ENCODE data around the gene LILRA6. TPM values are rescaled to one million over a fixed set of nuclear protein-coding genes. Genes with fewer than 3 reads are reported as not detected.

The LILRA6 gene
- total RNA-seq, 1 experiment from 2014 or later = not detected

- H3K9me2 ChIP-seq (ENCODE audit: insufficient read depth) = no peaks in the 10 kb centered on the region
- no peak overlapping the region for H3K4me2 ChIP-seq (ENCODE audit: low read length)
- peaks cover 23% of the 10 kb centered on the region for H3K27me3 ChIP-seq (ENCODE audit: insufficient read depth, low read length)
- intact Hi-C loops (cut with micrococcal nuclease) = no loop called here
- BruUV-seq (replicated peaks) = no TSS peak
- ChIA-PET POLR2A (no interaction called here), CTCF (no interaction called here), RAD21 (ENCODE audit: low non-redundant PET in 1 of 2, low total read pairs in 2 of 2, uncharacterized antibody in 2 of 2, unreplicated experiment in 2 of 2) (no interaction called here)
- no peaks in the 10 kb centered on the region for H3K79me2 ChIP-seq (ENCODE audit: insufficient read depth, low read length)
- no peaks in the 10 kb centered on the region for H3K4me1 ChIP-seq (ENCODE audit: control insufficient read depth in 1 of 2, insufficient read depth in 2 of 2, low read length in 2 of 2)
- DNase-seq (ENCODE audit: low read depth, low spot score) (no peak), ATAC-seq (no peak)
- H2AFZ ChIP-seq (ENCODE audit: low read depth, low read length, poor library complexity, severe bottlenecking) = no peak overlapping the region
- no peak overlapping the region for H3K9ac ChIP-seq (ENCODE audit: low read length)
- H3K4me3 ChIP-seq (replicated peaks in 1 of 2; ENCODE audit: low read depth in 1 of 2, low read length in 2 of 2) = no peak overlapping the region
- H4K20me1 ChIP-seq (ENCODE audit: insufficient read depth) = no peaks in the 10 kb centered on the region
- no peaks in the 10 kb centered on the region for H3K36me3 ChIP-seq (ENCODE audit: control insufficient read depth in 1 of 2, insufficient read depth in 2 of 2, low read length in 2 of 2)
- TF ChIP-seq ZBTB33 (IDR thresholded peaks at IDR 0.05; ENCODE audit: extremely low read depth, insufficient replicate concordance, low read length) (no peak), EGR1 (IDR thresholded peaks at IDR 0.05; ENCODE audit: low read depth) (no peak)
- no peaks in the 10 kb centered on the region for H3K9me3 ChIP-seq (ENCODE audit: control insufficient read depth in 1 of 2, insufficient read depth in 1 of 2, low read depth in 1 of 2, low read length in 2 of 2)
- no peak overlapping the region for H3K27ac ChIP-seq (ENCODE audit: low read depth, low read length)
Observed at GRCh38 chr19:54268936-54269335, 26.3 kb upstream of the LILRA6 start.

GRCh38 chr19:54266133-54266532, 23.5 kb upstream of the LILRA6 start:
- peak overlapping the region; percentile 12; the same call in 1 of the 2 replicates for H3K4me2 ChIP-seq (ENCODE audit: low read length)
- CTCF ChIA-PET = interaction anchor here (0.6 to 2.3 kb wide), 24 partner anchors 9 to 473 kb away, joined by 3 to 15 read pairs (median 4); partner anchors contain the start of genes CNOT3, LENG1, LILRA5 and LILRB5
- ATAC-seq = peak; percentile 99
- POLR2A ChIA-PET = interaction anchor here (1.1 to 1.4 kb wide), 4 partner anchors 12 to 129 kb away, joined by 3 to 5 read pairs (median 4); partner anchors contain the start of genes CNOT3 and MBOAT7
- no peak overlapping the region for H3K9ac ChIP-seq (ENCODE audit: low read length)
- H3K36me3 ChIP-seq (ENCODE audit: control insufficient read depth in 1 of 2, insufficient read depth in 2 of 2, low read length in 2 of 2) = no peaks in the 10 kb centered on the region
- H3K4me3 ChIP-seq (replicated peaks in 1 of 2; ENCODE audit: low read depth in 1 of 2, low read length in 2 of 2) = no peak overlapping the region
- H4K20me1 ChIP-seq (ENCODE audit: insufficient read depth) = no peaks in the 10 kb centered on the region
- intact Hi-C loops (cut with micrococcal nuclease) = no loop called here
- H3K27me3 ChIP-seq (ENCODE audit: insufficient read depth, low read length) = peaks cover 23% of the 10 kb centered on the region
- no peak overlapping the region for H2AFZ ChIP-seq (ENCODE audit: low read depth, low read length, poor library complexity, severe bottlenecking)
- no peak overlapping the region for H3K27ac ChIP-seq (ENCODE audit: low read depth, low read length)
- DNase-seq (ENCODE audit: low read depth, low spot score) = peak; percentile 77
- RAD21 ChIA-PET (ENCODE audit: low non-redundant PET in 1 of 2, low total read pairs in 2 of 2, uncharacterized antibody in 2 of 2, unreplicated experiment in 2 of 2) = interaction anchor here in 1 of 2 experiments (1.0 kb wide), 1 partner anchor 125 kb away, joined by 3 read pairs; no protein-coding TSS in a partner anchor
- no peaks in the 10 kb centered on the region for H3K4me1 ChIP-seq (ENCODE audit: control insufficient read depth in 1 of 2, insufficient read depth in 2 of 2, low read length in 2 of 2)
- no peaks in the 10 kb centered on the region for H3K9me2 ChIP-seq (ENCODE audit: insufficient read depth)
- BruUV-seq (replicated peaks) = no TSS peak
- no peaks in the 10 kb centered on the region for H3K9me3 ChIP-seq (ENCODE audit: control insufficient read depth in 1 of 2, insufficient read depth in 1 of 2, low read depth in 1 of 2, low read length in 2 of 2)
- no peaks in the 10 kb centered on the region for H3K79me2 ChIP-seq (ENCODE audit: insufficient read depth, low read length)
- TF ChIP-seq EGR1 (IDR thresholded peaks at IDR 0.05; ENCODE audit: low read depth) = no peak
- no peak for TF ChIP-seq ZNF274 (IDR thresholded peaks at IDR 0.05; ENCODE audit: low read depth, low read length)
- TF ChIP-seq CBX3 (IDR thresholded peaks at IDR 0.05; ENCODE audit: low read depth) = peak; percentile 69
- no peak for TF ChIP-seq EZH2 (IDR thresholded peaks at IDR 0.05)
- TF ChIP-seq ZBTB33 (IDR thresholded peaks at IDR 0.05; ENCODE audit: extremely low read depth, insufficient replicate concordance, low read length) = no peak
- TF ChIP-seq EZH2phosphoT487 (IDR thresholded peaks at IDR 0.05; ENCODE audit: borderline replicate concordance) = no peak
- peak; percentile 52 for TF ChIP-seq RAD21 (IDR thresholded peaks at IDR 0.05; ENCODE audit: low read depth)
- no peak for TF ChIP-seq POLR2AphosphoS5 (IDR thresholded peaks at IDR 0.05; ENCODE audit: low read depth, low read length)
- TF ChIP-seq ELF1 (IDR thresholded peaks at IDR 0.05; ENCODE audit: borderline replicate concordance, low read depth) = no peak
- no peak for TF ChIP-seq SRF (IDR thresholded peaks at IDR 0.05; ENCODE audit: low read depth)
- TF ChIP-seq CTCF (IDR thresholded peaks at IDR 0.05 in 2 of 3, conservative IDR thresholded peaks at IDR 0.05 in 1 of 3; ENCODE audit: borderline replicate concordance in 1 of 3, insufficient read depth in 1 of 3, low read depth in 2 of 3, low read length in 2 of 3) = peak; percentile 60 to 90 (median 77); a peak in 5 of 6 replicates
- TF ChIP-seq ATF3 (IDR thresholded peaks at IDR 0.05) = no peak
- TF ChIP-seq MAX (IDR thresholded peaks at IDR 0.05) = no peak

Data from HCT116 (cell line).